Body of pancreas (tissue), 4 donors: Measurements from ENCODE around the gene BRAP. TPM values are rescaled to one million over a fixed set of nuclear protein-coding genes. Genes with fewer than 3 reads are reported as not detected.
"Not testable (repeated sequence)": the region's sequence is repeated elsewhere in the genome, so short reads cannot be mapped to it uniquely, and the experiment has no call there.

Experiments
- ATAC-seq: fragments of 150-250 bp; one replicate; pipeline ENCODE4 v1.9.1; 2016
- DNase-seq, 4 donors: peaks; one replicate each; pipeline ENCODE4 v3.0.0-alpha.2; 2019
- H3K27ac ChIP-seq, 4 donors: fragments of 200-600 bp; sonication (generic); 1 replicate in 3 of 4; 2 replicates in 1 of 4; pipeline versions ENCODE4 v1.5.1 to v1.6.1; 2016 to 2019; ENCODE audit warnings: mild to moderate bottlenecking in 1 of 4, mixed read lengths in 1 of 4, moderate library complexity in 1 of 4
- H3K27me3 ChIP-seq, 2 donors: fragments of 200-600 bp; sonication (generic); one replicate each; pipeline ENCODE4 v1.6.0; 2016; ENCODE audit warnings: mild to moderate bottlenecking in 1 of 2
- H3K36me3 ChIP-seq, 2 donors: fragments of 200-600 bp; sonication (generic); replicated peaks in 1 of 2; 2 replicates each; pipeline ENCODE4 v1.5.1; 2016; ENCODE audit warnings: low read depth in 2 of 2; ENCODE audit not compliant: insufficient read depth in 1 of 2
- H3K4me1 ChIP-seq: fragments of 200-600 bp; sonication (generic); one replicate; pipeline ENCODE4 v1.6.0; 2016
- H3K4me3 ChIP-seq, 2 donors: fragments of 200-600 bp; sonication (generic); 1 replicate in 1 of 2; 2 replicates in 1 of 2; pipeline ENCODE4 v1.5.1; 2016 to 2019
- H3K9me3 ChIP-seq, 3 donors: fragments of 200-600 bp; sonication (generic); 1 replicate in 2 of 3; 2 replicates in 1 of 3; pipeline ENCODE4 v1.5.1; 2016
- CTCF ChIP-seq, 7 experiments: fragments of 450-650 bp in 4 of 7; fragments of 200-600 bp in 3 of 7; sonication (generic) in 3 of 7; IDR thresholded peaks; one replicate each; pipeline ENCODE4 v1.5.1; 2016 to 2019; ENCODE audit warnings: antibody characterized with exemption in 7 of 7
- POLR2A ChIP-seq, 3 donors: fragments of 450-650 bp; IDR thresholded peaks; one replicate each; pipeline ENCODE4 v1.6.1; 2016; ENCODE audit warnings: antibody characterized with exemption in 3 of 3, mild to moderate bottlenecking in 2 of 3
- WGBS, 2 donors: methylation state at CpG; one replicate each; pipeline ENCODE4 v1.1.5; 2017; 5-methylcytosine and 5-hydroxymethylcytosine counted together
- intact Hi-C: fragments of 100-400 bp; cut with DNase I; formaldehyde crosslinking; loops from one replicate; pipeline ENCODE4 v1.15.1; 2023
- total RNA-seq, 2 donors: library from RNA; depleted of rRNA; stranded (reverse); fragments of >200 nt; gene quantifications; one replicate each; pipeline ENCODE4 v1.1.0, GENCODE V29; 2016

BRAP gene
- total RNA-seq, 2 donors from 2014 or later, result 5.6 to 8.8 TPM

DNA sequence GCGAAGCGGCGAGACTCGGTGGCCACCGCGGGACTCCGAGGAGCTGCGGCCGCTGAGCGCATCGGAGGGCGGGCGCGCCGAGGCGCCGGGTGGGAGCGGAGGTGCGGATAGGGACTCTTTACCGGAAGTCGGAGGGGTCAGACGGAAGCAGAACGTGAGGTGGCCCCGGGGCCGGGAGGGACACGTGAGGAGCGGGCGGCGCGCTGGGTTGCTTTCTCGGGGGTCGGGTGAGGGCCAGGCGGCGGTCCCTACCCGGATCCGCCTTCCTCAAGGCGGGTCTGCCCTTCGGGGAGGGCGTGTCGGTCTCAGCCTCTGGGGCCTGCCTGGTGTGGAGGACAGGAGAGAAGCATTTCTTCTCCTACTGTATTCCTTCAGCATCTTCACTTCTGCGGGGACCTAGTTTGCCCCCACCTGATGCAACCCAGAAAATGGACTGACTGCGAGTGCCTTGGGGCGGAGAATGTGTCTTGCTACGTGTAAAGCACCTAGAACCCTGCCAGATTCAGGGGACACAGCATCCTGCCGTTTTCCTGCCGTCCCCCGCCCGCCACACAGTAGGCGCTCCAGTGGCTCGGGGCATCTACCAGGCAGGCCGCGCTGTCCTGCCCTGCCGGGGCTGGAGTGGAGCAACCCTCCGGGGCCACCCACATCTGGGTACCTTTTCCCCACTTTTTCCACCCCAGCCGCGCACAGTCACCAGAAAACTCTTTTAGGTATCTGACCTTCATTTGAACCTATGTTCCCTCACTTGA lies 86.1 kb downstream of the BRAP start:
- ATAC-seq, result peak; percentile 84
- H3K9me3 ChIP-seq, result no peaks in the 10 kb centered on the region
- H3K27ac ChIP-seq, result peak overlapping the region; percentile 94 to 99 (median 97)
- peak; percentile 84 to 88 (median 86) for DNase-seq
- whole genome bisulfite sequencing, 2 donors, result 1% methylated on average over 12 to 49 of the region's 56 CpGs
- peaks cover 31% of the 10 kb centered on the region for H3K4me1 ChIP-seq
- no peaks in the 10 kb centered on the region for H3K36me3 ChIP-seq
- intact Hi-C loops, result no loop called here
- H3K27me3 ChIP-seq, result no peaks in the 10 kb centered on the region
- TF ChIP-seq POLR2A (IDR thresholded peaks at IDR 0.05), result peak; percentile 66 to 93 (median 92)
- no peak for TF ChIP-seq CTCF (IDR thresholded peaks at IDR 0.05)
- peak overlapping the region; percentile 53 to 81 for H3K4me3 ChIP-seq

- ATAC-seq, result peak; percentile 85
- DNase-seq, result peak; percentile 64 to 69 (median 66)
- no peaks in the 10 kb centered on the region for H3K36me3 ChIP-seq
- H3K27me3 ChIP-seq, result no peaks in the 10 kb centered on the region
- 0% methylated on average over 104 of the region's 119 CpGs; no CpG with 5 or more reads in 1 of the 2 donors for WGBS, 2 donors
- H3K4me1 ChIP-seq, result peaks cover 38% of the 10 kb centered on the region
- H3K4me3 ChIP-seq, result peak within 1 kb of the TSS; percentile 81 to 99
- H3K9me3 ChIP-seq, result no peaks in the 10 kb centered on the region
- intact Hi-C loops, result no loop called here
- peak within 1 kb of the TSS; percentile 94 to 99 (median 97) for H3K27ac ChIP-seq
- TF ChIP-seq POLR2A (IDR thresholded peaks at IDR 0.05), result no peak
- no peak for TF ChIP-seq CTCF (IDR thresholded peaks at IDR 0.05)
Observed at GRCh38 chr12:111598637-111599452, 86.9 kb downstream of the BRAP start, which contains the start of gene ATXN2. Gene ATXN2 (minus strand): TSS chr12:111599315. CDS start chr12:111599034, 281 bp downstream.

GRCh38 chr12:111597831-111598636 lies 87.7 kb downstream of the BRAP start:
- TF ChIP-seq CTCF (IDR thresholded peaks at IDR 0.05) (no peak), POLR2A (IDR thresholded peaks at IDR 0.05) (no peak)
- Histone ChIP-seq H3K36me3 (no peaks in the 10 kb centered on the region), H3K4me1 (peaks cover 40% of the 10 kb centered on the region), H3K9me3 (no peaks in the 10 kb centered on the region), H3K4me3 (peak overlapping the region; percentile 81 to 99), H3K27me3 (no peaks in the 10 kb centered on the region), H3K27ac (peak overlapping the region; percentile 94 to 99 (median 97))
- DNase-seq, result peak; percentile 40 to 62 (median 48)
- intact Hi-C loops, result no loop called here
- WGBS, 2 donors, result 0% methylated on average over 66 of the region's 67 CpGs; no CpG with 5 or more reads in 1 of the 2 donors
- peak; percentile 30 for ATAC-seq

DNA sequence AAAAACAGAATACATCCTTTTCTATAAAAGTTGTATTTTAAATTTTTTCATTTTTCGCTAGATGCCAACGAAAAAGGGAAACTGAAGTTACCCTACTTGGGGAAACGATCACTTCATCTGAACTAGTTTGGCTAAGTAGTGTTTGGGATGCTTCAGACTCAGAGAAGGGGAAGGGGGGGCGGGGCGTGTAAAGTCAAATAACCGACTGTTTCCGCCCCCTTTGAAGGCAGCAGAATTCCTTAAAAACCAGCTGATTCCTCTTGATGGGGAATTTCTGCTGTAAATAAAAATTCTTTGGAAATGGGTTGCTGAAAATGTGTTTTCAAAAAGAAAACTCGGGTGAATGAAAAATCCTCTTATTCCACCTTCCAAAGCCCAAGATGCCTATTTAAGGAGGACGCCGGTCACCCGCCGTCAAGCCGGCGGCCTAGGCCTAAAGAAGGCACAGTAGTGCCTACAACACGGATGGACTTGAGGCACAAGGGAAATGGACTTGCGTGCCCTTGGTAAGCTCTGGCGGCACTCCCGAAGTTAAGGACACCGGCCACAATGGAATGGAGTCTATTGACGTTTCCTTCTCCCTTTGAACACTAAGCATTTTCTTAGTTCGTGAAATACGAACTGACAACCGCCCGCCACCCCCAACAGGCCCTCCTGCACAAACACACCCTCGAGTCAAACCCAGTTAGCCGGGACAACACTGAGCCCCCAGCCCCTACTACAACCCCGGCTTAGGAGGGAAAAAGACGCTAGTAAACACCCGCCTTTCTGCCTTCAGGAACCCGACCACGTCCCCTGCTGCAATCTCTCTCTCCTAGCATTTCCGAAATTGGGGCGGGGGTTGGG lies 88.5 kb downstream of the BRAP start:
- intact Hi-C loops, result no loop called here
- Histone ChIP-seq H3K4me3 (peak overlapping the region; percentile 81 to 99), H3K27me3 (no peaks in the 10 kb centered on the region), H3K4me1 (peaks cover 40% of the 10 kb centered on the region), H3K9me3 (no peaks in the 10 kb centered on the region), H3K27ac (peak overlapping the region; percentile 94 to 99 (median 97)), H3K36me3 (no peaks in the 10 kb centered on the region)
- 3 to 7% methylated on average over 22 to 33 of the region's 33 CpGs for WGBS, 2 donors
- DNase-seq (peak; percentile 61 to 80 (median 74)), ATAC-seq (peak; percentile 34)
- peak in 2 of 3 donors; percentile 30 to 50 for TF ChIP-seq POLR2A (IDR thresholded peaks at IDR 0.05)
- TF ChIP-seq CTCF (IDR thresholded peaks at IDR 0.05), result no peak

DNA sequence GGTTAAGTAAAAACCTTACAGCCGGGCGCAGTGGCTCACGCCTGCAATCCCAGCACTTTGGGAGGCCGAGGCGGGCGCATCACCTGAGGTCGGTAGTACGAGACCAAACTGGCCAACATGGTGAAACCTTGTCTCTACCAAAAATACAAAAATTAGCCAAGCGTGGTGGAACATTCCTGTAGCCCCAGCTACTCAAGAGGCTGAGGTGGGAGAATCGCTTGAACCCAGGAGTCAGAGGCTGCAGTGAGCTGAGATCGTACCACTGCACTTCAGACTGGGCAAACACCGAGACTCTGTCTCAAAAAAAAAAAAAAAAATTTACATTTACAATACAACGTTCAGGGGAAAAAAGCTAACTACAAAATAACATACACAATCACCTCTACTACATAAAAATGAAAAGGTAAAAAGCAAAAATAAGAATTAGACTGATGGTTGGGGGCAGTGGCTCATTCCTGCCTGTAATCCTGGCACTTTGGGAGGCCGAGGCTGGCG lies 90.4 kb downstream of the BRAP start:
- DNase-seq, intact Hi-C loops, H3K27ac ChIP-seq, H3K9me3 ChIP-seq, H3K27me3 ChIP-seq, H3K4me3 ChIP-seq, ATAC-seq, H3K36me3 ChIP-seq: not testable (repeated sequence)
- H3K4me1 ChIP-seq, result peaks cover 53% of the 10 kb centered on the region
- 84 to 88% methylated on average over 13 to 15 of the region's 15 CpGs for whole genome bisulfite sequencing, 2 donors
